DLD1 (cell line): ENCODE results near the gene WDR11.

Source experiments
- in situ Hi-C: cut with HindIII; loops from 2 replicates; pipeline ENCODE4 v1.10.0; 2017; ENCODE audit warnings: low sequenced_read_pairs

Gene WDR11, protein sequence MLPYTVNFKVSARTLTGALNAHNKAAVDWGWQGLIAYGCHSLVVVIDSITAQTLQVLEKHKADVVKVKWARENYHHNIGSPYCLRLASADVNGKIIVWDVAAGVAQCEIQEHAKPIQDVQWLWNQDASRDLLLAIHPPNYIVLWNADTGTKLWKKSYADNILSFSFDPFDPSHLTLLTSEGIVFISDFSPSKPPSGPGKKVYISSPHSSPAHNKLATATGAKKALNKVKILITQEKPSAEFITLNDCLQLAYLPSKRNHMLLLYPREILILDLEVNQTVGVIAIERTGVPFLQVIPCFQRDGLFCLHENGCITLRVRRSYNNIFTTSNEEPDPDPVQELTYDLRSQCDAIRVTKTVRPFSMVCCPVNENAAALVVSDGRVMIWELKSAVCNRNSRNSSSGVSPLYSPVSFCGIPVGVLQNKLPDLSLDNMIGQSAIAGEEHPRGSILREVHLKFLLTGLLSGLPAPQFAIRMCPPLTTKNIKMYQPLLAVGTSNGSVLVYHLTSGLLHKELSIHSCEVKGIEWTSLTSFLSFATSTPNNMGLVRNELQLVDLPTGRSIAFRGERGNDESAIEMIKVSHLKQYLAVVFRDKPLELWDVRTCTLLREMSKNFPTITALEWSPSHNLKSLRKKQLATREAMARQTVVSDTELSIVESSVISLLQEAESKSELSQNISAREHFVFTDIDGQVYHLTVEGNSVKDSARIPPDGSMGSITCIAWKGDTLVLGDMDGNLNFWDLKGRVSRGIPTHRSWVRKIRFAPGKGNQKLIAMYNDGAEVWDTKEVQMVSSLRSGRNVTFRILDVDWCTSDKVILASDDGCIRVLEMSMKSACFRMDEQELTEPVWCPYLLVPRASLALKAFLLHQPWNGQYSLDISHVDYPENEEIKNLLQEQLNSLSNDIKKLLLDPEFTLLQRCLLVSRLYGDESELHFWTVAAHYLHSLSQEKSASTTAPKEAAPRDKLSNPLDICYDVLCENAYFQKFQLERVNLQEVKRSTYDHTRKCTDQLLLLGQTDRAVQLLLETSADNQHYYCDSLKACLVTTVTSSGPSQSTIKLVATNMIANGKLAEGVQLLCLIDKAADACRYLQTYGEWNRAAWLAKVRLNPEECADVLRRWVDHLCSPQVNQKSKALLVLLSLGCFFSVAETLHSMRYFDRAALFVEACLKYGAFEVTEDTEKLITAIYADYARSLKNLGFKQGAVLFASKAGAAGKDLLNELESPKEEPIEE

GRCh38 chr10:120850911-120851865, at the start of gene WDR11:
Gene WDR11, plus strand, starts transcription at chr10:120851362. Its CDS starts 59 bp downstream, at chr10:120851421.
- in situ Hi-C loops = no loop called here

GRCh38 chr10:120802935-120803334, 48.2 kb upstream of the WDR11 start:
- in situ Hi-C loops = no loop called here

DNA sequence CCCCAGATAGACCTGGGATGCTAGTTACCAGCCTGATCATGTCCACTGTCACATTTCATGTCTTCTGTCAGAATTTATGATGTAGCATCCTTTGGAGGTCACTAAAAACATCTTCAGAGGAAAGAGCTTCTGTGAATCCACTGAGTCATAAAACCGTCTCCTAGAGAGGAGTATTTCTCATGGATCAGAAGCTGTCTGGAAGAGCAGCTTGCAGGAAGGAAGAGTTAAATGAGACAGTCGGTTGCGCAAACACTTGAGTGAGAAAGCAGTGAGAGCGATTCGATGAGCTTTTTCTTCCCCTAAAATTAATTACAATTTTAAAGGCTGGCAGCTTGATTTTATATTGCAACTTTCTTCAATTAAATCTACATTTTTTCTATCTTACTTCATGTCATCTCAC, 47.2 kb upstream of the WDR11 start:
- in situ Hi-C loops = no loop called here

DNA sequence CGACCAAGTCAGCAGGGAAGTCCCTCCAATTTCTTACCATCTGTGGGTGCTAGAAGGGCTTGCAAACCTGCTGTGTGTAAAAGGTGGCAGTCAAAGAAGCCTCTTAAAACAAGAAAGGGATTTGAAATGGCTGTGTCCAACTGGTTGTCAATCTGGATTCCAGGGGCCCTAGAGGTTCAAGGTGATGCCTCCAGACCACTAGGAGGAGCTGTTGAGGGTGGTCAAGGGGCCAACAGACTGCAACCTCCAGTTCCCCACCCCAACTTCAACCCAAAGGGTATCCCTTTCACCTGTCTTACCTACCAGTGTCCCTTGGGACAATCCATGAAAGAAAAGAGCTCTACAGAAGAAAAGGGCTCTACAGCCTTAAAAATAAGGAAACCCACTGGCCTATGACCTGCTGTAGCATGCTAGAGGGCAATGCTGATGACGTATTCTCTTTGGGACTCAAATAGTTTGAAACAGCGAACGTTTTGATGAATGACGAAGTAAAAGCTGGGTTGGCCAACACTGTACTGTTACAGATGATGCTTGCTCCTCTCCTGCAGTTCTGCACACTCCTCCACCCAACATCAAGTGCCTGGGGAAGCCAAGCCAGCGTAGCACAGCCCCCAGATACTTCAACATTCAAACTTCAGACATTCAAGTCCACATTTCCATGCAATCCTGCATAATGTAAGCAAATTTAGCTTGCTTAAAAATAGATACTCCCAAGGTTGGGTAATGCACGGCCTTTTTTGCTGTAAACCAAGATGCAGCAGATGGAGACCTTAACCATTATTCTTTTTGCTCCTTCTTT, 45.9 kb upstream of the WDR11 start:
- in situ Hi-C loops = no loop called here

- in situ Hi-C loops = no loop called here
Measured at GRCh38 chr10:120806081-120806480, 45.1 kb upstream of the WDR11 start.

DNA sequence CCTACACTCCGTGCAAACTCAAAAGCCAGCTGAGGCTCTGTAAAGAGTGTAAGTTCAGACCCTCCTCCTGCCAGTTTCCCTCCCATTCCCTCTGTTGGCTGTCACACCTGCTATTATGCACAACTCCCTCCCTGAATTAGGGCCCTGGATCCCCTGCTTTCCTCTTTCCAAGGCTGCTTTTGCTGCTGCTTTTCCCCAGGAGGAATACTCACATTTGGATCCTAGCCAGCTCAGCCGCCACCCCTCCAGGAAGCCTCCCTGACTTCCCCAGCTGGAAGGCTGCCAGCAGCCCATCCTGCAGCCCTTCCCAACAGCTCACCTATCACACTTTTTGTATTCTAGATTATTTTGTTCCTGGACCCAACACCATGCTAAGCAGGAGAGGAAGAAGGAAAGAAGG, 40.9 kb upstream of the WDR11 start:
- in situ Hi-C loops = no loop called here

DNA sequence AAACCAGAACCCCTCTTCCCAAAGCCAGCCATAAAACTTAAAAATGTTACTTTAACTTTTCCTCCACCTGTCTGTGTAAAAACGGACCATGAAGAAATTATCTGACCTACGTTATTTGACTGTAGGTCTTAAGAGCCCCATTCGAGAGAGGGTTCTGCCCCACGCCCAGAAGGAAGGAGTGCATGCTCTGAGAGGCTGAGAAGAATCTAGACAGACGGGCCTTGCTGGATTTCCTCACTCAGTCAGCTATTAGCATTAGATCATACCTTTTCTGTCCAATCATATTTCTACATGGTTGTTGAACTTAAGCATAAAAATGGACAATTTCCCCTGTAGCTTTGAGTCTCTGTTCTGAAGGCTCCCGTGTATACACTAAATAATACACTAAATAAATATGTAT, 38.1 kb upstream of the WDR11 start:
- in situ Hi-C loops = no loop called here

DNA sequence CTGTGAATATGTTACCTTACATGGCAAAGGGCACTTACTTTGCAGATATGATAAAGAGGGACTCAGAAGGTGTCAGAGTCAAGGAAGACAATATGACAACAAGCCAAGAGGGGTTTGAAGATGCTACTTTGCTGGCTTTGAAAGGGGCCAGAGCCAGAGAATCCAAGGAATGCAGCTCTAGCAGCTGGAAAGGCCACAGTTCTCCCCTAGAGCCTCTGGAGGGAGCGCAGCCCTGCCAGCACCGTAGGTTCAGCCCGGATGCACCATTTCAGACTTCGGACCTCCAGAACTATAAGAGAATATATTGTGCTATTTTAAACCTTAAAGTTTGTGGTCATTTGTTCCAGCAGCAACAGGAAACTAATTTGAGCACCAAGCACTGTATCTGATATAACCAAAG, 32.9 kb upstream of the WDR11 start:
- in situ Hi-C loops = no loop called here

- in situ Hi-C loops = no loop called here
Measured at GRCh38 chr10:120819366-120819765, 31.8 kb upstream of the WDR11 start.

GRCh38 chr10:120823266-120823665, 27.9 kb upstream of the WDR11 start:
- in situ Hi-C loops = no loop called here

- in situ Hi-C loops = loop anchor here (5.0 kb wide), 1 partner anchor 53 kb away; no protein-coding TSS in a partner anchor
Measured at GRCh38 chr10:120824881-120825309, 26.3 kb upstream of the WDR11 start.

DNA sequence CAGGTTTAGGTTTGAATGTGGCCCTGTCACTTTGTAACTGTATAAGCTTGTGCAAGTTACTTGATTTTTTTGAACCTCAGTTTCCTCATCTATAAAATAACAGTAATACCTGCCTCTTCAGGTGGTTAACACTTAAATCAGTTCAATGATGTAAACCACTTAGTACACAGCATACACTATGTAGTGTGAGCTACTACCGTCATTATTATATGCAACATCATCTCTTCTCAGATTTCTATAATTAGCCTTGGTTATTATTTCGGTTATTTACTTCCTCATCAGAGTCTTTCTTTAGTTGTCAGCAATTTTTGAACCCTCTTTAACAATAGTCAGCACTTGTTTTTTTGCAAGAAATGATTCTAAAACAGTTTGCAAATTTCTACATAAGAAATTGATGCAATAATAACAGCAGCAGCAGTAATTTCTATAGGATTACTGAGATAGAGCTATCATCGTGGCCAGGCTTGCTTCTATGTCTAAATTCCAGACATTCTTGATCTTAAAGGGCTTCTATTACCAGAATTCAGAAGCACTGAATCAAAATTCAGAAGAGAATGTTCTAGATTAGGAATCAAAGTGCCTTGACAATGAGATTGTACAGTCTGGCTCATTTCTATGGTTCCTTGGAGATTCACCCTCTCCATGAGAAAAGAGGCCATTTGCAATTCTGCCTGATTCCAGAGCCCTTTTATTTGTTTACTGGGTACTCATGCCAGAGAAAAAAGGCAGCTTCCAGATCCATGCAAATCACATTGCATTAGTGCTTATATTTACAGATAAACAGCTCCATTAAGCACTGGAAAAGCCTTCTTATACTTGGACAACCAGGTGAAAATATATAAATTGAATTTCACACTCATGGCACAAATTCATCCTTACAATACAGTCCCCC, 25.0 kb upstream of the WDR11 start:
- in situ Hi-C loops = loop anchor here (5.0 kb wide), 1 partner anchor 54 kb away; no protein-coding TSS in a partner anchor

DNA sequence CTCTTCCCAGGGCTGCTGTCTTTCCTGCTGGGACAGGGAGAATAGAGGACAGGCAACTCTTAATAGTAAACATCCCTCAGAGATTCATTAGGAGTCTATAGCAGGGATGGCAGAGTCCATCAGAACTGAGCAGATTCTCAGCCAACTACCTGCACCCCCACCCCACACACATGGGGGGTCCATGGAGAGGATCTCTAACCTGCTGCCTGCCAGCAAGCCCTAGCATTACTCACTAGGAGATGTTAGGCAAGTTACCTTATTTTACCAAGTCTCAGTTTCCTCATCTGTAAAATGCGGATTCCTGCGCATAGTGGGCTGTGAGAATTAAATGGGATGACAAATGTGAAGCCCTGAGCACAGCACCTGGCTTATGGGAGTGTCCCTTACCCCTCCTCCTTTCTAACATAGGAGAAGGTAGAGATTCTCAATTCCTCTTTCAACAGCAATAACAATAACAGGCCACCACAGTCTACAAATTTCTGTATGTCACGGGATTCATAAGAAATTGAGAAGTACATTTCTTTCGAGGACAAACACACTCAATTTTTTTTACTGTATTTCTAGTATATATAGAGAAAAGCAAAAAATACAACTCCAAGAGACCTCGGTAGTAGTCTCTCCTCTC, 23.8 kb upstream of the WDR11 start:
- in situ Hi-C loops = loop anchor here (5.0 kb wide), 1 partner anchor 55 kb away; no protein-coding TSS in a partner anchor

DNA sequence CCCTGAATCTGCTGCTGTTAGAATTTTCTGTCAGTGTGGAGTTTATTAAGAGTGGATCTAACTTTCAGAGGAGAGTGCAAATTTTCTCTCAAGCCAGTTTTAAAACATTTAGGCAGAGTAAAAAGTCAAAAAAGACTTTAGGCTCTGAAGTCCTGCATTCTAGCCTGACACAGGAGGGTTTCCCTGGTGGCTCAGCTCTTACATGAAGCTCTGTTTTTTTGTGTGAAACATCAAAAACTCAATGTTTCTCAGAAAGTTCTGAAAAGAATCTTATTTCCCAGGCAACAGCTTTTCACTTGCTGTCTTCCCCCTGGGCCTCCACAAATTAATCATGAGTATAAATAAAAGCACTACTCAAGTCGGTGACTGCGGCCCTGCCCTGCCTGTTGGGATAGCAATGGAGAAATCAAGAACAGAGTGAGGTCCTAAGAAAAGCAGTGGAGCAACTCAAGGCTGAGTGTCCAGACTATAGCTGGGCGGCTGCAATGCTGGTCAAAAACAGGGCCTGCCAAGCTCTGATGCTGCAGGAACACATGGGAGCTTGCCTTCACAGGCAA, 22.3 kb upstream of the WDR11 start:
- in situ Hi-C loops = loop anchor here (5.0 kb wide), 1 partner anchor 57 kb away; no protein-coding TSS in a partner anchor

GRCh38 chr10:120832106-120832505, 19.1 kb upstream of the WDR11 start:
- in situ Hi-C loops = no loop called here

- in situ Hi-C loops = no loop called here
Measured at GRCh38 chr10:120833222-120833928, 17.8 kb upstream of the WDR11 start.

- in situ Hi-C loops = no loop called here
Measured at GRCh38 chr10:120835603-120836002, 15.6 kb upstream of the WDR11 start.
